BJ (cell line): ENCODE data around the gene SYMPK. TPM values are rescaled to one million over a fixed set of nuclear protein-coding genes. Genes with fewer than 3 reads are reported as not detected.
A peak's percentile ranks its signal among the peaks of the same experiment; 100 is the strongest.

Experiments
- CTCF ChIA-PET: fragments of 350-600 bp; formaldehyde crosslinking; extraction: SDS; loops from one replicate; lab custom pipeline; 2021; ENCODE audit warnings: antibody characterized with exemption, inconsistent platforms; lab: Yijun Ruan, JAX
- POLR2A ChIA-PET: fragments of 300-600 bp; sonication (Branson Sonifier 250); formaldehyde crosslinking; extraction: SDS; loops from one replicate; lab custom pipeline; 2021; ENCODE audit warnings: antibody characterized with exemption; lab: Charles Lee
- DNase-seq: peaks from one replicate; pipeline ENCODE4 v3.0.0-alpha.2; 2011; ENCODE audit warnings: low read depth
- H3K27me3 ChIP-seq: 2 replicates; pipeline ENCODE4 v1.6.0; 2011; ENCODE audit warnings: low read length; ENCODE audit not compliant: control insufficient read depth, insufficient read depth
- H3K36me3 ChIP-seq: 2 replicates; pipeline ENCODE4 v1.5.1; 2011; ENCODE audit warnings: low read length; ENCODE audit not compliant: control insufficient read depth, insufficient read depth
- H3K4me3 ChIP-seq: 2 replicates; pipeline ENCODE4 v1.5.1; 2011; ENCODE audit warnings: low read depth, mild to moderate bottlenecking, control low read depth, low read length
- CTCF ChIP-seq: IDR thresholded peaks from 2 replicates; pipeline ENCODE4 v1.5.1; 2011; ENCODE audit warnings: low read depth, mild to moderate bottlenecking, control low read depth, inconsistent platforms, low read length, moderate library complexity; ENCODE audit not compliant: insufficient read depth
- polyA plus RNA-seq: library from polyadenylated mRNA; depleted of rRNA; stranded (reverse); fragments of >200 nt; gene quantifications from 2 replicates; pipeline ENCODE4 v1.2.3, GENCODE V29; 2011

SYMPK gene
- polyA plus RNA-seq, 1 experiment: 60.2 TPM

- Histone ChIP-seq H3K27me3 (no peaks in the 10 kb centered on the region), H3K4me3 (no peak overlapping the region), H3K36me3 (peaks cover 2% of the 10 kb centered on the region; the same call in 1 of the 2 replicates)
- TF ChIP-seq CTCF: no peak
- no peak for DNase-seq
- POLR2A ChIA-PET: no interaction called here
- CTCF ChIA-PET: interaction anchor here (1.5 to 3.3 kb wide), 2 partner anchors 22 to 25 kb away, joined by 9 to 18 read pairs; partner anchors contain the start of gene SIX5
These were observed 68.3 kb downstream of the SYMPK start for GRCh38 chr19:45794627-45795026.

GRCh38 chr19:45793876-45794275 lies 69.1 kb downstream of the SYMPK start:
- no peak for TF ChIP-seq CTCF
- POLR2A ChIA-PET: no interaction called here

GRCh38 chr19:45793178-45793564 lies 69.8 kb downstream of the SYMPK start:
- no peak for TF ChIP-seq CTCF
- ChIA-PET POLR2A (interaction anchor here (0.6 to 1.2 kb wide), 4 partner anchors 10 to 108 kb away, joined by 3 to 16 read pairs (median 7); partner anchors contain the start of genes DMPK and SIX5), CTCF (interaction anchor here (0.7 to 3.3 kb wide), 6 partner anchors 11 to 100 kb away, joined by 3 to 18 read pairs (median 10); partner anchors contain the start of genes DMPK, QPCTL and SIX5)
- DNase-seq: no peak
- Histone ChIP-seq H3K4me3 (no peak overlapping the region), H3K27me3 (no peaks in the 10 kb centered on the region), H3K36me3 (peaks cover 14% of the 10 kb centered on the region)

More at GRCh38 chr19:45793876-45794275, 69.1 kb downstream of the SYMPK start:
- Histone ChIP-seq H3K36me3 (peaks cover 9% of the 10 kb centered on the region), H3K27me3 (no peaks in the 10 kb centered on the region), H3K4me3 (no peak overlapping the region)
- DNase-seq: no peak
- CTCF ChIA-PET: interaction anchor here (2.3 to 3.3 kb wide), 2 partner anchors 23 to 25 kb away, joined by 16 to 18 read pairs; partner anchors contain the start of gene SIX5

- Histone ChIP-seq H3K27me3 (no peaks in the 10 kb centered on the region), H3K4me3 (peak within 1 kb of the TSS; percentile 54), H3K36me3 (peaks cover 16% of the 10 kb centered on the region)
- peak; percentile 85 for DNase-seq
- CTCF ChIA-PET: interaction anchor here (0.6 to 3.3 kb wide), 7 partner anchors 10 to 1576 kb away, joined by 3 to 18 read pairs (median 8); partner anchors contain the start of genes DMPK, QPCTL and SIX5
- TF ChIP-seq CTCF: no peak
- POLR2A ChIA-PET: interaction anchor here (0.6 to 1.2 kb wide), 4 partner anchors 10 to 107 kb away, joined by 3 to 16 read pairs (median 7); partner anchors contain the start of genes DMPK and SIX5
These were observed 70.3 kb downstream of the SYMPK start, which contains the start of gene DMWD for GRCh38 chr19:45792470-45793177. Gene DMWD (minus strand): TSS chr19:45792845. CDS start chr19:45792756, 89 bp downstream.
